ENCODE data around the gene CTR9. TPM values are rescaled to one million over a fixed set of nuclear protein-coding genes. Genes with fewer than 3 reads are reported as not detected.

Gene CTR9
- total and polyA plus RNA-seq, 9 of the 15 experiments (the other 6 are each of a cell fraction or from before 2014, with no cell fraction given): 25.4 to 79.3 (median 47.3) TPM

GRCh38 chr11:10730151-10730550 lies 20.9 kb upstream of the CTR9 start:
- Histone ChIP-seq H3K27me3 (ENCODE audit: control insufficient read depth in 2 of 2, insufficient read depth in 2 of 2, low read length in 2 of 2) (no peaks in the 10 kb centered on the region; a peak in 1 of 5 replicates), H3K36me3 (ENCODE audit: control insufficient read depth, insufficient read depth, low read length) (no peaks in the 10 kb centered on the region), H3K4me2 (ENCODE audit: insufficient read depth, low read length) (no peak overlapping the region), H3K27ac (ENCODE audit: extremely low read depth, low read depth, low read length) (no peak overlapping the region), H3K9me1 (ENCODE audit: control insufficient read depth, insufficient read depth, low read length) (no peaks in the 10 kb centered on the region), H4K20me1 (replicated peaks; ENCODE audit: control insufficient read depth, insufficient read depth, low read length) (no peaks in the 10 kb centered on the region), H3K9me3 (replicated peaks; ENCODE audit: control insufficient read depth, insufficient read depth, low read depth, low read length) (no peaks in the 10 kb centered on the region), H3K9ac (ENCODE audit: insufficient read depth in 1 of 2, low read depth in 2 of 2, low read length in 2 of 2) (no peak overlapping the region), H3K4me3 (no peak overlapping the region), H3K79me2 (ENCODE audit: control insufficient read depth, insufficient read depth, low read length) (no peaks in the 10 kb centered on the region), H2AFZ (ENCODE audit: low read depth, low read length) (no peak overlapping the region), H3K4me1 (replicated peaks in 1 of 2; ENCODE audit: control insufficient read depth in 2 of 2, insufficient read depth in 2 of 2, low read length in 2 of 2) (peaks cover under 1 to 6% of the 10 kb centered on the region in 2 experiments; a peak in 4 of 5 replicates)
- intact Hi-C loops (cut with micrococcal nuclease): no loop called here
- no TSS peak for BruUV-seq (replicated peaks)
- no peak for TF ChIP-seq ZNF133 (CRISPR knock-in tag; IDR thresholded peaks at IDR 0.05)
- no peak for TF ChIP-seq RNF2 (IDR thresholded peaks at IDR 0.05)
- TF ChIP-seq SIN3B (IDR thresholded peaks at IDR 0.05; ENCODE audit: low read depth): no peak
- TF ChIP-seq NFRKB (IDR thresholded peaks at IDR 0.05; ENCODE audit: low read depth): no peak
- no peak for TF ChIP-seq E2F6 (IDR thresholded peaks at IDR 0.05; ENCODE audit: borderline replicate concordance in 1 of 2, extremely low read depth in 1 of 2, insufficient read depth in 1 of 2, insufficient read length in 1 of 2, low read depth in 1 of 2, low read length in 1 of 2, poor library complexity in 1 of 2, severe bottlenecking in 1 of 2)
- no peak for TF ChIP-seq NONO (IDR thresholded peaks at IDR 0.05; ENCODE audit: low read depth in 2 of 2, low read length in 1 of 2)
- TF ChIP-seq CREBBP (IDR thresholded peaks at IDR 0.05; ENCODE audit: low read depth, low read length): no peak
- TF ChIP-seq TAL1 (IDR thresholded peaks at IDR 0.05): no peak
- no peak for TF ChIP-seq FOS (IDR thresholded peaks at IDR 0.05; ENCODE audit: extremely low read depth, insufficient read length)
- no peak for TF ChIP-seq ZNF224 (CRISPR knock-in tag; IDR thresholded peaks at IDR 0.05)
- no peak for TF ChIP-seq ZNF239 (CRISPR knock-in tag; IDR thresholded peaks at IDR 0.05)
- no peak for TF ChIP-seq ZNF57 (CRISPR knock-in tag; IDR thresholded peaks at IDR 0.05)
- no peak for TF ChIP-seq ZNF79 (CRISPR knock-in tag; IDR thresholded peaks at IDR 0.05; ENCODE audit: low read depth)
- no peak for TF ChIP-seq ZEB2 (IDR thresholded peaks at IDR 0.05)
- TF ChIP-seq SFPQ (IDR thresholded peaks at IDR 0.05; ENCODE audit: low read depth, low read length): no peak
- TF ChIP-seq PRMT5 (CRISPR knock-in tag; IDR thresholded peaks at IDR 0.05): no peak
- no peak for TF ChIP-seq ZNF586 (CRISPR knock-in tag; conservative IDR thresholded peaks at IDR 0.05)
- no peak for TF ChIP-seq TFAP4 (CRISPR knock-in tag; IDR thresholded peaks at IDR 0.05; ENCODE audit: borderline replicate concordance)
- TF ChIP-seq ADNP (tag; IDR thresholded peaks at IDR 0.05): no peak
- POLR2A ChIA-PET: interaction anchor here (0.6 kb wide), 1 partner anchor 21 kb away, joined by 3 read pairs; the partner anchor contains the start of gene CTR9
- CTCF ChIA-PET (ENCODE audit: low intra/inter-chr PET ratio): no interaction called here
- 30% methylated on average over 3 of the region's 3 CpGs for WGBS (ENCODE audit: insufficient coverage, low coverage, missing lambda C conversion rate)
- no peak for ATAC-seq
- in situ Hi-C loops (cut with MboI): loop anchor here (25.0 kb wide), 2 partner anchors 218 to 518 kb away; no protein-coding TSS in a partner anchor
- no peak for FAIRE-seq
- DNase-seq (ENCODE audit: extremely low read depth in 1 of 4, low spot score in 3 of 4): no peak
